Measurements from ENCODE around the gene CELF4. TPM values are rescaled to one million over a fixed set of nuclear protein-coding genes. Genes with fewer than 3 reads are reported as not detected.

Gene CELF4
- total RNA-seq, 6 donors from 2014 or later, result 0.15 to 1.4 (median 0.81) TPM; not detected in 1

- DNase-seq, result no peak
- Histone ChIP-seq H3K4me3 (no peak overlapping the region), H3K27me3 (no peaks in the 10 kb centered on the region), H3K9me3 (no peaks in the 10 kb centered on the region), H3K27ac (no peak overlapping the region), H3K4me1 (no peaks in the 10 kb centered on the region), H3K36me3 (no peaks in the 10 kb centered on the region)
- ATAC-seq (ENCODE audit: low FRiP score in 2 of 2), result no peak
- WGBS, 2 donors, result 67 to 83% methylated on average over 1 to 2 of the region's 2 CpGs
- TF ChIP-seq CTCF (IDR thresholded peaks at IDR 0.05) (no peak), POLR2AphosphoS5 (IDR thresholded peaks at IDR 0.05) (no peak), POLR2A (IDR thresholded peaks at IDR 0.05) (no peak), EP300 (IDR thresholded peaks at IDR 0.05) (no peak)
Measured at GRCh38 chr18:37341016-37341415, 224.6 kb downstream of the CELF4 start.

- no peaks in the 10 kb centered on the region for H3K27me3 ChIP-seq
- TF ChIP-seq CTCF (IDR thresholded peaks at IDR 0.05) (no peak), EP300 (IDR thresholded peaks at IDR 0.05) (no peak), POLR2A (IDR thresholded peaks at IDR 0.05) (no peak), POLR2AphosphoS5 (IDR thresholded peaks at IDR 0.05) (no peak)
- WGBS, 2 donors, result 70 to 74% methylated on average over 10 to 11 of the region's 11 CpGs
- no peaks in the 10 kb centered on the region for H3K4me1 ChIP-seq
- ATAC-seq (ENCODE audit: low FRiP score in 2 of 2) (no peak), DNase-seq (no peak)
- H3K36me3 ChIP-seq, result no peaks in the 10 kb centered on the region
- H3K27ac ChIP-seq, result no peak overlapping the region
- H3K9me3 ChIP-seq, result no peaks in the 10 kb centered on the region
- H3K4me3 ChIP-seq, result no peak overlapping the region
Measured at GRCh38 chr18:37339701-37340215, 225.8 kb downstream of the CELF4 start.

DNA sequence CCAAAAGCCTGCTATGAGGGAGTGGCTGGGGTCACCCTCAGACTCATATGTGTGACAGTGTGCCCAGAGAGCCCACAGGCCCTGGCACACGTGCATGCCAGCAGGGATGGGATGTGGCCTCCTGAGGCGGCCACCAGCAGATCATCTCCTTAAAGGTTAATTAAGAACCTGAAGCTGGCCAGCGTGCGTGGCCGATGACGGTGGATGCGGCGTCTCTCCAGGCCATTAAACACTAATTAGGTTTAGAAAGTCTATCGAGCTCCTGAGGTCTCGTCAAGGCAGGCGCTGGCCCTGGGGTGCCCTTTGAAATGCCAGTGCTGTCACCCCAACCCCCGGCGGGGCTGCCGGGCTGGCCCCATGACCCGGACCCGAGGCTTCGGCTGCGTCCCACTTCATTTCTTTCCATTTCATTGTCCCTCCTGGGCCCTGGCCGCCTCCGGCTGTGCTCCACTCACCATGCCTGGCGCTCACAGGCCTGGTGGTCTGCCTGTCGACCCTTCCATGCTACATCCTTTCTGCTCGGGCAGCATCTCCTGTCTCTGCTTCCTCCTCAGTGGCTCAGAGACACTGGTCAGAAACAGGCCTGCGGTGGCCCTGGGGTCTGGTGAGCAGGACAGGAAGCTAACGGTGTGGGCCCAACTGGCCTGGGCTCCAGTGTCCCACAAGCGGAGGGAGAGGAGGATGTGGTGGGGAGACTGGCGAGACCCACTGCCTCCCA is 228.9 kb downstream of the CELF4 start:
- no peaks in the 10 kb centered on the region for H3K27me3 ChIP-seq
- ATAC-seq (ENCODE audit: low FRiP score in 2 of 2) (no peak), DNase-seq (peak in 1 of 2 donors; percentile 78)
- no peaks in the 10 kb centered on the region for H3K36me3 ChIP-seq
- H3K9me3 ChIP-seq, result no peaks in the 10 kb centered on the region
- H3K4me1 ChIP-seq, result no peaks in the 10 kb centered on the region
- TF ChIP-seq EP300 (IDR thresholded peaks at IDR 0.05) (no peak), POLR2AphosphoS5 (IDR thresholded peaks at IDR 0.05) (no peak), POLR2A (IDR thresholded peaks at IDR 0.05) (no peak), CTCF (IDR thresholded peaks at IDR 0.05) (no peak)
- H3K27ac ChIP-seq, result no peak overlapping the region
- no peak overlapping the region for H3K4me3 ChIP-seq
- 87 to 89% methylated on average over 24 to 27 of the region's 27 CpGs for WGBS, 2 donors

DNA sequence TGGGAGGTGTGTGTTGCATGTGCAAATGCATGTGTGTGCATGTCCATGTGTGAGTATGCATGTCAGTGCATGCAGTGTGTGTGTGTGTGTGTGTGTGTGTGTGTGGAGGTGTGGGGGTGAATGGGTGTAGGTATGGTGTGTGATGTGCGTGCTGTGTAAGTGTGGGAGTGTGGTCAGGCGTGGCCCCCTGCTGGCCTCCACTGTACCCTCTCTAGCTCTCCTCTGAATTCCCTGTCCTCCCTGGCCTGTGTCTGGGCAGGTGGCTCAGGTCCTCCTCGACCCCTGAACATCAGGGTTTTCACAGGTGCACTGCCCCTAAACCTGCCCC is 230.2 kb downstream of the CELF4 start:
- 56 to 65% methylated on average over 3 of the region's 3 CpGs for WGBS, 2 donors
- H3K27ac ChIP-seq, result no peak overlapping the region
- H3K36me3 ChIP-seq, result no peaks in the 10 kb centered on the region
- H3K4me1 ChIP-seq, result no peaks in the 10 kb centered on the region
- H3K9me3 ChIP-seq, result no peaks in the 10 kb centered on the region
- no peak for ATAC-seq (ENCODE audit: low FRiP score in 2 of 2)
- H3K27me3 ChIP-seq, result no peaks in the 10 kb centered on the region
- no peak for DNase-seq
- no peak overlapping the region for H3K4me3 ChIP-seq
- TF ChIP-seq CTCF (IDR thresholded peaks at IDR 0.05) (peak in 1 of 6 experiments; percentile 26), EP300 (IDR thresholded peaks at IDR 0.05) (no peak), POLR2AphosphoS5 (IDR thresholded peaks at IDR 0.05) (no peak)

All from upper lobe of left lung (tissue), 6 donors.